GM15510 (cell line): ENCODE data around the gene MPPED2.

Source experiments
- POLR2A ChIP-seq: IDR thresholded peaks from 3 replicates; pipeline ENCODE4 v1.6.1; 2011; ENCODE audit warnings: borderline replicate concordance; ENCODE audit not compliant: insufficient read length; ENCODE audit errors: extremely low read depth

The MPPED2 gene

GRCh38 chr11:30489511-30489910, 96.6 kb downstream of the MPPED2 start:
- no peak for TF ChIP-seq POLR2A

- no peak for TF ChIP-seq POLR2A
Measured at GRCh38 chr11:30489076-30489475, 97.1 kb downstream of the MPPED2 start.

- no peak for TF ChIP-seq POLR2A
Measured at GRCh38 chr11:30488304-30488998, 97.7 kb downstream of the MPPED2 start.

- TF ChIP-seq POLR2A: no peak
Measured at GRCh38 chr11:30487200-30487898, 98.8 kb downstream of the MPPED2 start.

GRCh38 chr11:30485756-30486155, 100.4 kb downstream of the MPPED2 start:
- no peak for TF ChIP-seq POLR2A

- no peak for TF ChIP-seq POLR2A
Measured at GRCh38 chr11:30485222-30485621, 100.9 kb downstream of the MPPED2 start.

GRCh38 chr11:30483056-30483455, 103.1 kb downstream of the MPPED2 start:
- no peak for TF ChIP-seq POLR2A

GRCh38 chr11:30481796-30482195, 104.4 kb downstream of the MPPED2 start:
- TF ChIP-seq POLR2A: no peak

- no peak for TF ChIP-seq POLR2A
Measured at GRCh38 chr11:30481330-30481729, 104.8 kb downstream of the MPPED2 start.

GRCh38 chr11:30479899-30480298, 106.3 kb downstream of the MPPED2 start:
- no peak for TF ChIP-seq POLR2A

GRCh38 chr11:30478923-30479322, 107.2 kb downstream of the MPPED2 start:
- TF ChIP-seq POLR2A: no peak

- no peak for TF ChIP-seq POLR2A
Measured at GRCh38 chr11:30477061-30477460, 109.1 kb downstream of the MPPED2 start.

GRCh38 chr11:30474151-30474954, 111.8 kb downstream of the MPPED2 start:
- TF ChIP-seq POLR2A: no peak

GRCh38 chr11:30471244-30471643, 114.9 kb downstream of the MPPED2 start:
- TF ChIP-seq POLR2A: no peak

- TF ChIP-seq POLR2A: no peak
Measured at GRCh38 chr11:30468881-30469280, 117.3 kb downstream of the MPPED2 start.
